Ishikawa (cell line): ENCODE results near the gene AK1.

Source experiments
- CEBPB ChIP-seq: IDR thresholded peaks from 2 replicates; pipeline ENCODE4 v1.6.1; 2012
- CREB1 ChIP-seq: IDR thresholded peaks from 2 replicates; pipeline ENCODE4 v1.6.1; 2012; ENCODE audit warnings: low read depth
- EGR1 ChIP-seq: IDR thresholded peaks from 2 replicates; pipeline ENCODE4 v1.6.1; 2012
- EP300 ChIP-seq: IDR thresholded peaks from 2 replicates; pipeline ENCODE4 v1.6.1; 2012; ENCODE audit warnings: borderline replicate concordance
- FOXM1 ChIP-seq: IDR thresholded peaks from 2 replicates; pipeline ENCODE4 v1.6.1; 2012; ENCODE audit warnings: low read depth, borderline replicate concordance
- MAX ChIP-seq: IDR thresholded peaks from 2 replicates; pipeline ENCODE4 v1.6.1; 2012
- NFIC ChIP-seq: IDR thresholded peaks from 2 replicates; pipeline ENCODE4 v1.6.1; 2012
- RAD21 ChIP-seq: IDR thresholded peaks from 2 replicates; pipeline ENCODE4 v1.6.1; 2012; ENCODE audit warnings: low read depth
- REST ChIP-seq: IDR thresholded peaks from 2 replicates; pipeline ENCODE4 v1.6.1; 2012; ENCODE audit warnings: low read depth, mild to moderate bottlenecking
- TAF1 ChIP-seq: IDR thresholded peaks from 2 replicates; pipeline ENCODE4 v1.6.1; 2012; ENCODE audit warnings: low read depth, mild to moderate bottlenecking
- TCF12 ChIP-seq: IDR thresholded peaks from 2 replicates; pipeline ENCODE4 v1.6.1; 2012; ENCODE audit warnings: low read depth
- TEAD4 ChIP-seq: IDR thresholded peaks from 2 replicates; pipeline ENCODE4 v1.6.1; 2012
- USF1 ChIP-seq: IDR thresholded peaks from 2 replicates; pipeline ENCODE4 v1.6.1; 2012
- YY1 ChIP-seq: IDR thresholded peaks from 2 replicates; pipeline ENCODE4 v1.6.1; 2012; ENCODE audit warnings: low read depth
- ZBTB7A ChIP-seq: IDR thresholded peaks from 2 replicates; pipeline ENCODE4 v1.6.1; 2012; ENCODE audit warnings: low read depth

Gene AK1

DNA sequence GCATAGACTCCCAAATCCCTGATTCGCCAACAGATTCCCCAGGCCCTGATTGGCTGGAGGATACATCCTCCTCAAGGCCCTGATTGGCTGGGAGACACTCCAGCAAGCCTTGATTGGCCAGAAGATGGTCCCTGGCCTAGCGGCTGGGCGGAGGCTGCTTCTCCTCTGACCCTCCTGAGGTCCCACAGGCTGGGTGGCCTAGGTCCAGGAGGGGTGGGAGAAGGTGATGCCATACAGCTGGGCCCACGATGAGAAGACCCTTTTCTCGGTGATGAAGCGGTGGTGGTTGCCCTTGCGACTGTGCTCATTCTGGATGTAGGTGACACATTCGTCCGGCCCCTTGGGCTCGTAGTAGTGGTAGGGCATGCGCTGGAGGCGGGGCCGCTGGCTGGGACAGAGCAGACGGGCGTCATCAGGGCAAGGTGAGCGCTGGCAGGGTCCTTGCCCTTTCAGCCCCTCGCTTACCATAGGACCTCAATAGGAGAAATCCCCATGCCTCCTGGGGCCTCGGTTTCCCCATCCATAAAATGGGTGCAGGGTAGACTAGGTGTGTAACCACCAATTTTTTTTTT lies 9.0 kb upstream of the AK1 start:
- no peak for TF ChIP-seq USF1
- TF ChIP-seq RAD21 = no peak
- TF ChIP-seq ZBTB7A = no peak
- TF ChIP-seq FOXM1 = no peak
- no peak for TF ChIP-seq EP300
- TF ChIP-seq TCF12 = no peak
- TF ChIP-seq MAX = no peak
- TF ChIP-seq NFIC = no peak
- no peak for TF ChIP-seq REST
- TF ChIP-seq TEAD4 = no peak
- no peak for TF ChIP-seq CEBPB
- no peak for TF ChIP-seq CREB1
- no peak for TF ChIP-seq TAF1
- no peak for TF ChIP-seq EGR1
- TF ChIP-seq YY1 = no peak

DNA sequence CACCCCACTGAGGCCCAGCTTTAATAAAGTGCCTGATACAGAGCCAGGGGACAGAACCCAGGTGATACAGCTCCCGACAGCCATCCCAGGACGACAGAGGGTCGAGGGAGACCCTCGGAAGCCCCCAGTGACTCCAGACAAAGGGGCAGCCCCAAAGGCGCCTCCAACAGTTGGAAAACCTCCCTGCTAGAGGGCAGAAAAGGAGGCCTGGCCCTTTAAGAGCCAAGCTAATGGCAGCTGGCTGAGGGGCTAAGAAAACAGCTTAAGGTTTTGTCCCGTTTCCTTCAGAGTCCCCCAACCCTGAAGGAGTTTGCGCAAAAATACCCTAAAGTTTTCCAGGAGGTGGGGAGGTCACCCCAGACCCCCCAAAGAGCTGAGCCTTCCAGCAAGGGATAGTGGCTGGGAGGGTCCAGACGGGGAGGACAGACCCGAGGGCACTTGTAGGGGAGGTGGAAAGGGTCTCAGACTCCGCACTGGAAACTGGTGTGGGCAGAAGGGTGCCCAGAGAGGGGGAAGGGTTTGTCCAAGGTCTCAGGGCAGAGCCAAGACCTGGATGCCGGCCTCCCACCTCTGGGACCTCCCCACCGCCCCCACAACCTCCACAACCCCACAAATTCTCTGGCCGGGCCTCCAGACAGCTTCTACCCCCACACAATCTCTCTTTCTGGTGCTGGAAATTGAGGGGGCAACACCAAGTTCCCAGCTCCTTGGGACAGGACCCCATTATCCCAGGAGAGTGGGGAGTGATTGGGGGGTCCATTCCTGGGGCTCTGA lies 8.2 kb upstream of the AK1 start:
- TF ChIP-seq CEBPB = no peak

DNA sequence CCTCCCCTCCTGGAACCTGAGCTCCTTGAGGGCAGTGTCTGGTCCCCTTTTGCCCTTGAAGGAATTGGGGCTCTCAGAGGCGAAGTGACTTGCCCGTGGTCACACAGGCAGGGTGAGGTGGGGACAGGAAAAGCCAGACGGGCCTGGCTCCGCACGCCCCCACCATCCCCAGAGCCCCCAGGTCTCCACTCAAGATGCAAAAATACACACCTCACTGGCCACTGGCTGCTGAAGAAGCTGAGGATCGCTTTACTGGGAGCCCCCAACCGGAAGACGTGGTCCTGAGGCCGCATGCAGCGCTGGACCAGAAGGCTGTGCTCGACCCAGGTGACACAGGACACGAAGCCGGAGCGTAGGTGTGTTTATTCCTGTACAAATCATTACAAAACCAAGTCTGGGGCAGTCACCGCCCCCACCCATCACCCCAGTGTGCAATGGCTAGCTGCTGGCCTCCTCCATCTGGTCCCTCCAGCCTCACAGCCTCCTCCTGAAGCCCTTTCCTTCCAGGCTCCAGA lies 7.6 kb upstream of the AK1 start:
- no peak for TF ChIP-seq CEBPB
- TF ChIP-seq EP300 = no peak
- TF ChIP-seq TEAD4 = no peak
- no peak for TF ChIP-seq ZBTB7A
- no peak for TF ChIP-seq REST
- TF ChIP-seq MAX = no peak
- no peak for TF ChIP-seq TAF1
- TF ChIP-seq YY1 = no peak
- TF ChIP-seq TCF12 = no peak
- TF ChIP-seq CREB1 = no peak
- no peak for TF ChIP-seq EGR1
- TF ChIP-seq RAD21 = no peak
- no peak for TF ChIP-seq NFIC
- no peak for TF ChIP-seq USF1
- TF ChIP-seq FOXM1 = no peak

- TF ChIP-seq TEAD4 (no peak), FOXM1 (no peak), MAX (peak; percentile 29; the same call in 1 of the 2 replicates), NFIC (peak; percentile 76), ZBTB7A (0 out of 2 replicates have a peak, but pooled peaks have one; percentile 31)
Measured at GRCh38 chr9:127884427-127884911, 7.0 kb upstream of the AK1 start.

GRCh38 chr9:127883959-127884358 lies 6.5 kb upstream of the AK1 start:
- no peak for TF ChIP-seq MAX
- no peak for TF ChIP-seq TCF12
- no peak for TF ChIP-seq EGR1
- TF ChIP-seq REST = no peak
- no peak for TF ChIP-seq NFIC
